Peyer's patch (tissue), 4 donors: ENCODE data around the gene CDK2.

ENCODE experiments used
- CTCF ChIP-seq, 6 experiments: fragments of 450-650 bp in 4 of 6; fragments of 200-600 bp in 2 of 6; sonication (generic) in 1 of 6; IDR thresholded peaks; one replicate each; pipeline ENCODE4 v1.5.1; 2017 to 2019; ENCODE audit warnings: antibody characterized with exemption in 6 of 6, mild to moderate bottlenecking in 3 of 6, moderate library complexity in 1 of 6
- POLR2A ChIP-seq, 2 donors: fragments of 450-650 bp; IDR thresholded peaks; one replicate each; pipeline ENCODE4 v1.5.1; 2017; ENCODE audit warnings: antibody characterized with exemption in 2 of 2, mild to moderate bottlenecking in 2 of 2, moderate library complexity in 2 of 2

- TF ChIP-seq CTCF (IDR thresholded peaks at IDR 0.05) (no peak), POLR2A (IDR thresholded peaks at IDR 0.05) (peak; percentile 18 to 19)
Measured at GRCh38 chr12:55933799-55934742, 32.6 kb upstream of the CDK2 start.
